Upper lobe of left lung (tissue), 6 donors: ENCODE measurements around the gene DUSP15. TPM values are rescaled to one million over a fixed set of nuclear protein-coding genes. Genes with fewer than 3 reads are reported as not detected.
A peak's percentile ranks its signal among the peaks of the same experiment; 100 is the strongest.

Experiments used
- ATAC-seq, 2 donors: fragments of 200-7000 bp; cut with Tn5 transposase; one replicate each; pipeline ENCODE4 v1.9.1; 2022; ENCODE audit warnings: mild to moderate bottlenecking in 2 of 2, moderate library complexity in 2 of 2; ENCODE audit not compliant: low FRiP score in 2 of 2
- DNase-seq, 2 donors: peaks; one replicate each; pipeline ENCODE4 v3.0.0-alpha.2; 2019 to 2020
- H3K27ac ChIP-seq, 4 donors: fragments of 200-600 bp; sonication (generic); one replicate each; pipeline ENCODE4 v1.5.1; 2016 to 2019
- H3K27me3 ChIP-seq, 4 donors: fragments of 200-600 bp; sonication (generic); one replicate each; pipeline ENCODE4 v1.5.1; 2017 to 2019
- H3K36me3 ChIP-seq, 4 donors: fragments of 200-600 bp; sonication (generic); one replicate each; pipeline ENCODE4 v1.5.1; 2016 to 2019
- H3K4me1 ChIP-seq, 4 donors: fragments of 200-600 bp; sonication (generic); one replicate each; pipeline ENCODE4 v1.5.1; 2018 to 2019
- H3K4me3 ChIP-seq, 4 donors: fragments of 200-600 bp; sonication (generic); one replicate each; pipeline ENCODE4 v1.5.1; 2017 to 2019; ENCODE audit warnings: mild to moderate bottlenecking in 2 of 4, moderate library complexity in 1 of 4
- H3K9me3 ChIP-seq, 4 donors: fragments of 200-600 bp; sonication (generic); one replicate each; pipeline ENCODE4 v1.5.1; 2018 to 2019
- EP300 ChIP-seq, 4 donors: sonication (generic); formaldehyde crosslinking; IDR thresholded peaks; one replicate each; pipeline ENCODE4 v1.5.1; 2017; ENCODE audit warnings: antibody characterized with exemption in 4 of 4, control low read depth in 2 of 4
- POLR2A ChIP-seq, 4 donors: fragments of 450-650 bp; IDR thresholded peaks; one replicate each; pipeline ENCODE4 v1.5.1; 2016 to 2017; ENCODE audit warnings: antibody characterized with exemption in 4 of 4, mild to moderate bottlenecking in 2 of 4
- POLR2AphosphoS5 ChIP-seq, 2 donors: sonication (generic); formaldehyde crosslinking; IDR thresholded peaks; one replicate each; pipeline ENCODE4 v1.5.1; 2017; ENCODE audit warnings: antibody characterized with exemption in 2 of 2
- WGBS, 2 donors: methylation state at CpG; one replicate each; pipeline ENCODE4 v1.1.5; 2017 to 2018; 5-methylcytosine and 5-hydroxymethylcytosine counted together
- total RNA-seq, 6 donors: library from RNA; depleted of rRNA in 4 of 6; stranded (reverse); fragments of >200 nt in 4 of 6; gene quantifications; one replicate each; pipeline versions ENCODE4 v1.1.0 to v1.2.1, GENCODE V29; 2016 to 2021
- TF ChIP-seq, protein P1 (sequence below), 6 experiments: fragments of 450-650 bp in 4 of 6; fragments of 200-600 bp in 2 of 6; sonication (generic) in 2 of 6; IDR thresholded peaks; one replicate each; pipeline ENCODE4 v1.5.1; 2016 to 2019; ENCODE audit warnings: antibody characterized with exemption in 6 of 6
- donor health status: DM: no; HTN: no; CAD: no; lungs with moderate emphysema.
- donor health status: DM: no; HTN: yes; CAD: no; lungs with severe emphysema.

DUSP15 gene
- total RNA-seq, 6 donors from 2014 or later, result 0.69 to 1.7 (median 1.1) TPM; not detected in 1

DNA sequence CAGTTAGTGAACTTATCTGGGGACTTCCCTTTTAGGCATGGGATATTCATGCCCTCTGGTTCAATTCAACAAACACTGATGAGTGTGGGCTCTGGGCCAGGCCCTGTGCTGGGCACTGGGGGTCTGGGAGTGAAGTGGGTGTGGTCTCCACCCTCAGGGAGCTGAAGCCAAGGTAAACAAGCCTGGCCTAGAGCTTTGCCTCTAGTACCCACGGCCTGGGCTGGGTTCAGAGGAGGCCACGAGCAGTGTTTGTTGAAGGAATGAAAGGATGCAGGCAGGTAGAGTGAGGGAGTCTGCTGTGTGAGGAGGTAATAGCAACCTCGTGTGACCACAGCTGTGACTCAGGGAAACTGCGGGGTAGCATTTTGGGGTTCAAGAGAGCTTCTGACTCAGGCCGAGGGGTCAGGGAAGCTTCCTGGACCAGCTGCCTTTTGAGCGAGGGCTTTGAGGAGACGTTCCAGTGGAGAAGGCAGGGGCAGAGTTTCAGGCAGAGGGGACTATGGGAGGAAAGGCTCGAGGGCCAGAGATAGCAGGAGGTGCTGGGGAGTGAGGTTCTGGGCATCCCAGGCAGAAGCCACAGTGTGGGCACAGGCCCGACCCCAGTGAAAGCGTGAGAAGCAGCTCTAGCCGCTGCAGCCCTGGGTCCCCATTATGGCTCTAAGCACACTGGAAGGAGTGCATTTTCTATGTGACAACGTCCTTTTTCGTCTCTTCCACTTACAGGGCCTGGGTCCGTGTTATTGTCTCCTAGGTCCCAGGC lies 45.6 kb downstream of the DUSP15 start:
- H3K4me1 ChIP-seq, result peaks cover 0 to 12% (median 10%) of the 10 kb centered on the region in 4 donors
- H3K27me3 ChIP-seq, result no peaks in the 10 kb centered on the region
- no peak overlapping the region for H3K4me3 ChIP-seq
- WGBS, 2 donors, result 74 to 80% methylated on average over 13 to 14 of the region's 14 CpGs
- ATAC-seq, result no peak
- no peaks in the 10 kb centered on the region for H3K36me3 ChIP-seq
- no peak overlapping the region for H3K27ac ChIP-seq
- DNase-seq, result no peak
- TF ChIP-seq POLR2A (IDR thresholded peaks at IDR 0.05) (no peak), EP300 (IDR thresholded peaks at IDR 0.05) (no peak), POLR2AphosphoS5 (IDR thresholded peaks at IDR 0.05) (no peak)
- TF ChIP-seq, protein P1, sequence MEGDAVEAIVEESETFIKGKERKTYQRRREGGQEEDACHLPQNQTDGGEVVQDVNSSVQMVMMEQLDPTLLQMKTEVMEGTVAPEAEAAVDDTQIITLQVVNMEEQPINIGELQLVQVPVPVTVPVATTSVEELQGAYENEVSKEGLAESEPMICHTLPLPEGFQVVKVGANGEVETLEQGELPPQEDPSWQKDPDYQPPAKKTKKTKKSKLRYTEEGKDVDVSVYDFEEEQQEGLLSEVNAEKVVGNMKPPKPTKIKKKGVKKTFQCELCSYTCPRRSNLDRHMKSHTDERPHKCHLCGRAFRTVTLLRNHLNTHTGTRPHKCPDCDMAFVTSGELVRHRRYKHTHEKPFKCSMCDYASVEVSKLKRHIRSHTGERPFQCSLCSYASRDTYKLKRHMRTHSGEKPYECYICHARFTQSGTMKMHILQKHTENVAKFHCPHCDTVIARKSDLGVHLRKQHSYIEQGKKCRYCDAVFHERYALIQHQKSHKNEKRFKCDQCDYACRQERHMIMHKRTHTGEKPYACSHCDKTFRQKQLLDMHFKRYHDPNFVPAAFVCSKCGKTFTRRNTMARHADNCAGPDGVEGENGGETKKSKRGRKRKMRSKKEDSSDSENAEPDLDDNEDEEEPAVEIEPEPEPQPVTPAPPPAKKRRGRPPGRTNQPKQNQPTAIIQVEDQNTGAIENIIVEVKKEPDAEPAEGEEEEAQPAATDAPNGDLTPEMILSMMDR (IDR thresholded peaks at IDR 0.05), result no peak
- no peaks in the 10 kb centered on the region for H3K9me3 ChIP-seq

DNA sequence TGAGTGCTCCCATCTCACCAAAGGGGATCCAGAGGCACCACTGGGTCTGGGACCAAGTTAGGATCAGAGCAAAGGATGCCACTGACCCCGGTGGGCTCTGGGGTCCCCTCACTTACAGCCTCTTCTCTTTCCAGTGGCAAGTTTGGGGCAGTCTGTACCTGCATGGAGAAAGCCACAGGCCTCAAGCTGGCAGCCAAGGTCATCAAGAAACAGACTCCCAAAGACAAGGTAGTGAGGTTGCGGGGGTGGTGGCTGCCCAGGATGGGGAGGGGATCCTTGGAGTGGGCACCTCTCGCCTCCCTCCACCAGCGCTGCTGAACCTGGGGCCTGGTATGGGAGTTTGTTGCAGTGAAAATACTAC lies 46.2 kb downstream of the DUSP15 start:
- Histone ChIP-seq H3K4me1 (peaks cover 0 to 12% (median 10%) of the 10 kb centered on the region in 4 donors), H3K4me3 (no peak overlapping the region), H3K27ac (no peak overlapping the region), H3K9me3 (no peaks in the 10 kb centered on the region), H3K36me3 (no peaks in the 10 kb centered on the region), H3K27me3 (no peaks in the 10 kb centered on the region)
- no peak for DNase-seq
- TF ChIP-seq EP300 (IDR thresholded peaks at IDR 0.05) (no peak), POLR2A (IDR thresholded peaks at IDR 0.05) (no peak), POLR2AphosphoS5 (IDR thresholded peaks at IDR 0.05) (no peak)
- TF ChIP-seq, protein P1 (IDR thresholded peaks at IDR 0.05), result no peak
- WGBS, 2 donors, result 93 to 97% methylated on average over 3 to 4 of the region's 4 CpGs
- no peak for ATAC-seq

DNA sequence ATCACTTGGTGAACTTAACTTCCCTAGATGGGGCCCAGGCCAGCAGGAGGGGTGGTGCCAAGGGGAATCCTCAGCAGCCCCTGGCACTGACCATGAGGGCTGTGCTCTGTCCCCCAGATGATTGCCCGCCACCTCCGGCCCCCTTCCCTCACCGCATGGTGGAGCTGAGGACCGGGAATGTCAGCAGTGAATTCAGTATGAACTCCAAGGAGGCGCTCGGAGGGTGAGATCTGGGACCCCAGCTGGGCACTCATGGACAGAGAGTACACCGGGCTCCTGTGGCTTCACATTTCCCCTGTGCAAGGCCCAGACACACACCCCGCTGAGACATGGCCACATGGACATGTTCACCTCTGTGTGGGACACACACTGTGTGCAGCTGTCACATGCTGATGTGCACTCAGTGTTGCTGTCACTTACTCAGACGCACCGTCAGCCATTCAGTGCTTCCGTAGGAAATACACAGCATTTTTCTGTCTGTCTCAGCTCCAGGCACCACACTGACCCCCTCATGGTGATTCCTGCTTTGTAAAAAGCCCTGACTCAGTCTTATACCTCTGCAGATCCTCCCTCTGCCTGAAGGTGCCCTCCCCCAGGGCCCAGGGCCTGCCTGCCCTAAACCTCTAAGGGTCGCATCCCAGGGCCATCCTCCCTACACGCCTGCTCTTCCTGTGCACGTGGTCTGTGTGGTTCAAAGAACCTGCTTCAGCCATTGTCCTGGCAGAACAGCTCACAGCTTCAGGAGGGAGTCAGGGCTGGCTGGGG lies 46.8 kb downstream of the DUSP15 start:
- DNase-seq, result peak in 1 of 2 donors; percentile 40

DNA sequence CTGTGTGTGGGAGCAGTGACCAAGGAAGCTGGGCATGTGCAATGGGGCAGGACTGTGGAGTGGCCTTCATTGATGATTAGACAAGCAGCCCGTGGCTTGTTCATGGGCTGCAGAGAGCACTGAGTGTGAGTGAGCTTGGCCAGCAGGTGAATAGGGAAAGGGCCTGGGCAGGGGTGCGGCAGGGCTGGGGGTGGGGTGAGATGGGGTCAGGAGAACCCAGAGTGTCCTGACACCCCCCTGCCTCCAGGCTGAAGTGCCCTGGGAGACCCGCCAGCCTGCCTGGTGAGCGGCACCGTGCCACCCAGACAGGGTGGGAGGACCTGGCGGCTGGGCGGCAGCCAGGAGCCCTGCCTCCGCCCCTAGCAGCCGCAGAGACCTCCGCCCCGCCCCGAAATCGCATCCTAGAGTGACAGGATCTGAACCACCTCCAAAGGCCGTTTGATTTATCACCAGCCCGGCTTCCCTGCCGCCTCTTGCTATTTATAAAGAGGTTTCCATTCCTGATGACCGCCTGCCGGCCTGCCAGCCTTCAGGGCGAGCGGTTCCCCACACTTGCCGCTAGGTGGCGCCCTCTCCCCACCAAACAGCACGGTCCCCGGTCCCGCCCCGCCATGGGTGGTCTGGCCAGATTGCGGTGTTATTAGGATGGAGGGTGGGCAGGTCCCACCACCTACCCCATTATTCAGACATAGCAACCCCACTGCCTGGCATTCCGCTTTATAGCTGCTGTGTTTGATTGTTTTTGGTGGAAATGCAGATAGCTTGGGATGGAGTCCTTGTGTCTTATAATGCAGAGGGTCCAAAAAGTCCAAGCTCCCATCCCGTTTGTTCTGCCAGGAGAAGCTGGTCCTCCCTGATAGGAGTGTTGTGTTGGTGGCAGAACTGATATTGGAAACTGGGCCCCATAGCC lies 47.7 kb downstream of the DUSP15 start:
- DNase-seq, result peak; percentile 80 to 90
- Histone ChIP-seq H3K27ac (no peak overlapping the region), H3K9me3 (no peaks in the 10 kb centered on the region), H3K4me3 (peak overlapping the region in 1 of 4 donors; percentile 17), H3K27me3 (no peaks in the 10 kb centered on the region), H3K4me1 (peaks cover 0 to 12% (median 10%) of the 10 kb centered on the region in 4 donors), H3K36me3 (no peaks in the 10 kb centered on the region)
- ATAC-seq, result peak; percentile 86 to 93
- TF ChIP-seq, protein P1 (IDR thresholded peaks at IDR 0.05), result peak; percentile 94 to 99 (median 97)
- TF ChIP-seq POLR2A (IDR thresholded peaks at IDR 0.05), result no peak
- WGBS, 2 donors, result 6% methylated on average over 16 to 24 of the region's 29 CpGs

More for the DNA sequence above, 46.8 kb downstream of the DUSP15 start:
- Histone ChIP-seq H3K4me3 (no peak overlapping the region), H3K27ac (no peak overlapping the region), H3K9me3 (no peaks in the 10 kb centered on the region), H3K36me3 (no peaks in the 10 kb centered on the region), H3K4me1 (peaks cover 0 to 12% (median 10%) of the 10 kb centered on the region in 4 donors), H3K27me3 (no peaks in the 10 kb centered on the region)
- 58 to 79% methylated on average over 9 to 14 of the region's 14 CpGs for WGBS, 2 donors
- no peak for TF ChIP-seq POLR2AphosphoS5 (IDR thresholded peaks at IDR 0.05)
- TF ChIP-seq EP300 (IDR thresholded peaks at IDR 0.05), result no peak
- no peak for TF ChIP-seq POLR2A (IDR thresholded peaks at IDR 0.05)
- TF ChIP-seq, protein P1 (IDR thresholded peaks at IDR 0.05), result no peak
- ATAC-seq, result no peak
